ENCODE data around the gene MPPED1. TPM values are rescaled to one million over a fixed set of nuclear protein-coding genes. Genes with fewer than 3 reads are reported as not detected.

The MPPED1 gene
- total RNA-seq, 1 donor from 2014 or later: not detected

DNA sequence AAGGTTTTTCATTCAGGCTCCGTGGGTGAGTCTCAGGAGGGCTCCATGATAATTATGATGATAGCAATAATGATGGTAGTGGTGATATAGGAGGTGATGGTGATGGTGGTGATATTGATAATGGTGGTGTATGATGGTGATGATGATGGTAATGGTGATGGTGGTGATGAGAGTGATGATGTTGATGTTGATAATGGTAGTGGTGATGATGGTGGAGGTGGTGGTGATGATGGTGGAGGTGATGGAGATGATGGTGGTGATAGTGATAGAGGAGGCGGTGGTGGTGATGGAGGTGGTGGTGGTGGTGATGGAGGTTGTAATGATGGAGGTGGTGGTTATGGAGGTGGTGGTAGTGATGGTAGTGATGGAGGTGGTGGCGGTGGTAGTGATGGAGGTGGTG is 79.4 kb downstream of the MPPED1 start:
- DNase-seq (ENCODE audit: low read depth): no peak

GRCh38 chr22:43491737-43492136 is 79.9 kb downstream of the MPPED1 start:
- DNase-seq (ENCODE audit: low read depth): no peak

DNA sequence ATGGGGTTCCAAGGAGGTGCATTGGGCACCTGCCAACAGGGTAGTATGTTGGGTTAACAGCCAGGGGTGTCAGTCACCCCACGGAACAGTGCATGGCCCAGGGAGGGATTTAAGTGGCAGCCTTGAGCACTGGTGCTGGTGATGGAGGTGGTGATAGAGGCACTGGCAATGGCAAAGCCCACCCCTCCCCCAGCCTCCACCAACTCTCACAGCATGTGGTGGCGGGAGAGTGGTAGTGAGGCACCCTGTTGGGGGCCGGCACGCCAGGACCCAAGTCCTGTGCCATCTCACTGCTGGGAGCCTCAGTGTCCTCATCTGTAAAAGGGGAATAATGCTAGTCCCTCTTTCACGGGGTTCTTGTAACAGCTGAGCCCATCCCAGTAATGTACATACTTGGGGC is 81.5 kb downstream of the MPPED1 start:
- DNase-seq (ENCODE audit: low read depth): no peak

- no peak for DNase-seq (ENCODE audit: low read depth)
These were observed 86.4 kb downstream of the MPPED1 start for GRCh38 chr22:43497956-43498855.

- DNase-seq (ENCODE audit: low read depth): no peak
These were observed 87.0 kb downstream of the MPPED1 start for GRCh38 chr22:43498856-43499253.

- no peak for DNase-seq (ENCODE audit: low read depth)
These were observed 89.3 kb downstream of the MPPED1 start for GRCh38 chr22:43500792-43501785.

DNA sequence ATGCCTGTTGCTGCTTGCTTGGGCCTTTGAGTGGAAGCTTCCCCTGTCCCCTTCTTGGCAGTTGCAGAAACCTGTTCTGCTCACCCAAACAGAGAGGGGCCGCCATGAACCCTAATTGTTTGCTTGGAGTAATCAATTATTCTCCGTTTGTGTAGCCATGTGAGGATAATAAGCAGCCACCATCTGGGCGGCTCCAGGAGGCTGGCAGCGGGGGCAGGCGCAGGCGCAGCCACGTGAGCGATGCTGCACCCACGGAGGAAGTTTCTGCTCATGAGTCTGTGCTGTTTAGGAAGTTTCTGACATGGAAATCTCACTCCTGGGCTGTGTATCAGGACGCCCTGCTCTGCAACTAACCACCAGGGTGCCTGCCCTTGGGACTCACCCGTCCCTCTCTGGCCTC is 90.1 kb downstream of the MPPED1 start:
- DNase-seq (ENCODE audit: low read depth): no peak

- DNase-seq (ENCODE audit: low read depth): no peak
These were observed 90.6 kb downstream of the MPPED1 start for GRCh38 chr22:43502306-43502874.

DNA sequence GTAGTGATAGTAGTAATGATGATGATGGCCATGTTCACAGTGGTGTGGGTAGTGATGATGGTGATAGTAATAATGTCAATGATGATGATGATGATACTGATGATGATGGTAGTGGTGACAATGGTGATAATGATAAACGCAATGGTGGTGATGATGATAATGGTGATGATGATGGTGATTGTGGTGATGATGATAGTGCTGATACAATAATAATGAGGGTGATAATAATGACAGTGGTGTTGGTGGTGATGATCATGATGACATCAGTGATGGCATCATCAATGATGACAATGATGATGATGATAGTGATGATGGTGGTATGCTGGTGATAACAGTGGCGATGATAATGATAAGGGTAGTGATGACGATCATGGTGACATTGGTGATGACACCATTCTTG is 92.3 kb downstream of the MPPED1 start:
- no peak for DNase-seq (ENCODE audit: low read depth)

- no peak for DNase-seq (ENCODE audit: low read depth)
These were observed 93.0 kb downstream of the MPPED1 start for GRCh38 chr22:43504666-43505261.

GRCh38 chr22:43505423-43505822 is 93.6 kb downstream of the MPPED1 start:
- no peak for DNase-seq (ENCODE audit: low read depth)

DNA sequence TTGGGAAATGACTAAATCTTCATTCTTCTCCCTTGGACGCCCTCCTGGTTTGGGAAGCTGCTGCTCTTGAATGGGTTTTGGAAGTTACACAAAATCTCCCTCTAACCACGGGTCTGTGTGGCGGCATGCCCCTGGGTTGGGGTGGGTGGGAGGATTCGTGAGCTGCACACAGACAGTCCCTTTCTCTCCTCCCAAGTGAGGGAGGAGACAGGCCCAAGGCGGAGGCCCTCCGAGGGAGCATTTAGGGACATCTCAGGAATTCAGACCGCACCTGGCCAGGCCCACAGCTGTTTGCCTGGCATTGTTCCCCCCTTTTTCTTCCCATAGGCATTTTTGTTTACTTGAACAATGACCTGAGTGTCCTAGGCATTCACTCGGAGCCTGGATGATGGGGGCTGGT is 94.1 kb downstream of the MPPED1 start:
- DNase-seq (ENCODE audit: low read depth): no peak

GRCh38 chr22:43506487-43506886 is 94.7 kb downstream of the MPPED1 start:
- no peak for DNase-seq (ENCODE audit: low read depth)

DNA sequence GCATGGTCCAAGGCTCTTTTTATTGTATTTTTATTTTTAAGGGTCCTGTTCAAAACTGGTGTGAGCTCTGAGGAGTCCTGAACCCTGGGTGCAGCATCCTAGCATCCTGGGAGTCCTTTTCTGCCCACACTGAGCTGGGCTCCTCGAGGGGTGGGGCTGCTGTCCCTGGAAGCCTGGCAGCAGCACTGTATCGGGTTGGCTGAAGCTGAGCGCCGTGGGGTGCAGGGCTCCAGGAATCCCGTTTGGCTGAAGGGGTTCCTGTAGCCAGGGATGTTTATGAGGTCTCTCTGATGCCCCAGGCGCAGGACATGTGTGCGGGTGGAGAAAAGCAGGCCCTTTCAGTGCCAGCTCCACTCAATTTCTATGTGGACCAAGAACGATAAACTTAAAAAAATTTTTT is 95.4 kb downstream of the MPPED1 start:
- no peak for DNase-seq (ENCODE audit: low read depth)

DNA sequence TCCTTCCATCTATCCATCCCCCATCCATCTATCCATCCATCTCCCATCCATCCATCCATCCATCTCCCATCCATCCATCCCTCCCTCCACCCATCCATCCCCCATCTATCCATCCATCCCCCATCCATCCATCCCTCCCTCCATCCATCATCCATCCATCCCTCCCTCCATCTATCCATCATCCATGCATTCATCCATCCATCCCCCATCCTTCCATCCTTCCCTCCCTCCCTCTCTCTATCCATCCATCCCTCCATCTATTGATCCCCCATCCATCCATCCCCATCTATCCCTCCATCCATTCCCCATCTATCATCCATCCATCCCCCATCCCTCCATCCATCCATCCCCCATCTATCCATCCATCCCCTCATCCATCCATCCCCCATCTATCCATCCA is 96.7 kb downstream of the MPPED1 start:
- no peak for DNase-seq (ENCODE audit: low read depth)

GRCh38 chr22:43509337-43509736 is 97.5 kb downstream of the MPPED1 start:
- DNase-seq (ENCODE audit: low read depth): no peak

DNA sequence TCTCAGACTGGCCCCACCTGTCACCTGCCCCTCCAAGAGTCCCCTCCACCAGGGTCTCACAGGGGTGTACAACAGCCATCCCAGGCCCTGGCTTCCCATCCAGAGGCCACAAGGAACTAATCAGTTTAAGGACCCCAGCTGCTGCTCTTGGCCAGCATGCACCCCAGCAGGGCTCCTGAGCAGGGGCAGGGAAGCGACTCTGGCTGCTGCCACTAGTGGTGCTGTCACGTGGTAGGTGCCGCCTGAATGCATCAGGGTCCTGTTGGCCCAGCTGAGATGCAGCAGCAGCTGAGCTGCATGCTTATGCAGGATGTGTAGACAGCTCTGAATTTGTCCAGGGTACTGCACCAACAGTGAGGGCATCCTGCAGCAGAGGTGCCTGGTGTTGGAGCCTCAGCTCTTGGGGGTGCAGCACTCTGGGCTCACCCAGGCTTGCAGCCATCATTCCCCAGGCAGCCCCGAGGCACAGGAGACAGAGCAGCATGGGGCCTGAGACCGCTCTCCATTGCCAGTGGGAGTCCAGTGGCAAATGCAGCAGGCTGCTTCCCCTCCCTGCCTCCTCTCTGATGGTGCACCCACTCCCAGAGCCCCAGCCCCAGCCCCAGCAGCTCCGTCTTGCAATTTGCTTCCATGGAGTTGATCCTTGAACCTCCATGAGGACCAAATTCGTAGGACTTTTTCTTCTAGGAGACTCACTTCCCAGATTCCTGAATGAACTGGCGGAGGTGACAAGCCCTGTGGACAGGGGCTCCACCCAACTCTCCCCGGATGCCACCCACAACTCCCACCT is 98.7 kb downstream of the MPPED1 start:
- DNase-seq (ENCODE audit: low read depth): no peak

DNA sequence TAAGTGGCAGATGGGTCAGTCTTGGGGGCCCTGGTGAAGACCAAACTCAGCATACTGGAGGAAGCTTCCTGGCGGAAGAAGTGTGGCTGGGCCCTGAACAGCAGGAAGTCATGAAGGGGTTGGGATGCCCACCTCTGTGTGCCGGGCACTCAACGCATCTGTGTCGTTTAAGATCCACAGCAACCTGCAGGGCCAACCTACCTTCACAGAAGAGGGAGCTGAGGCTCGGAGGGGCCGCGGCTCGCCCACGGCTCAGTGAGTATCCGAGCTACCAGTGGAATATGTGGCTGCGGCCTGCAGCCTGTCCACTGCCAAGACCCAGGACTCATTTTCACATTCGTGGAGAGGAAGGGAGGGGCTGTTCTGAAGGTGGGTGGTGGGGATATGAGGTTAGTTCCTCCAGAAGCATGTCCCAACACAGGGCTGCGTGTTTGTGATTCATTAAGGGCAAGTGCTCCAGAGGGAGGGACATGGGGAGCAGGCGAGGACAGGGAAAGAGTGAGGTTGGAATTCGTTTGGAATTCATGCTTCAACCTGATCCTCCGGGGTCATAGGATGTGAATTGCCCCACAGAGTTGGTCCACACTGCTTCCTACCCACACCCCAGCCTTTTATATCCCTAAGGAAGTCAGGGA is 99.6 kb downstream of the MPPED1 start:
- DNase-seq (ENCODE audit: low read depth): no peak

- DNase-seq (ENCODE audit: low read depth): no peak
These were observed 100.5 kb downstream of the MPPED1 start for GRCh38 chr22:43512279-43512678.
